ENCODE results near the gene SPRN.

The SPRN gene

DNA sequence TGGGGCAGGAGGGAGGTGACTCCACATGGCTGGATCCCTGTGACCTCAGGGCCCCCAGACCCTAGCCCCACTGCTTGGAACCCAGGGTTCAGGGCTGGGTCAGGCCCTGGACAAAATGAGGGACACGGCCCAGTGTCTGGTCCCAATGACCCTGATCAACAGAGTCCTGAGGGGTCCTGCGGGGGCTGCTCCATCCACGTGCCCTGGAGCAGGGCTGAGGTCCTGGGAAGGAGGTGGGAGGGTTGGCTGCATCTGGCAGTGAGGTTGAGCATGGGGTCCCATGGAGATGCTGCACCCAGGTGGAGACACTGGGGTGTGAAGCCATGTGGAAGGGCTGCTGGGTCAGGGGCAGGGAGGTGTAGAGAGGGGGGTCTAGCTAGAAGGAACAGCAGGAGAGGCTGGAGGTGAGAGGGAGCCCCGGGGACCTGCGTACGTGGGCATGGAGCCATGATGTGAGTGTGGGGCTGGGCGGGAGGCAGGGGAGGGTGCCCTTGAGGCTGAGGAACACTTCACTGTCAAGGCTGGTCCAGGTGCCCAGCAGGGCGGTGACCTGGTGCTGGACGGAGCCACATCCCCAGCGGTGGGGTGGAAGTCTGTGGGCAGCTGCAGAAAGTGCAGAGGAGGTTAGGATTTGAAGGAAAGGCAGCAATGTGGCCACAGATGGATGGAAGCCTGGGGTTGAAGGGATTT is 29.9 kb upstream of the SPRN start:
- TF ChIP-seq, protein P1, sequence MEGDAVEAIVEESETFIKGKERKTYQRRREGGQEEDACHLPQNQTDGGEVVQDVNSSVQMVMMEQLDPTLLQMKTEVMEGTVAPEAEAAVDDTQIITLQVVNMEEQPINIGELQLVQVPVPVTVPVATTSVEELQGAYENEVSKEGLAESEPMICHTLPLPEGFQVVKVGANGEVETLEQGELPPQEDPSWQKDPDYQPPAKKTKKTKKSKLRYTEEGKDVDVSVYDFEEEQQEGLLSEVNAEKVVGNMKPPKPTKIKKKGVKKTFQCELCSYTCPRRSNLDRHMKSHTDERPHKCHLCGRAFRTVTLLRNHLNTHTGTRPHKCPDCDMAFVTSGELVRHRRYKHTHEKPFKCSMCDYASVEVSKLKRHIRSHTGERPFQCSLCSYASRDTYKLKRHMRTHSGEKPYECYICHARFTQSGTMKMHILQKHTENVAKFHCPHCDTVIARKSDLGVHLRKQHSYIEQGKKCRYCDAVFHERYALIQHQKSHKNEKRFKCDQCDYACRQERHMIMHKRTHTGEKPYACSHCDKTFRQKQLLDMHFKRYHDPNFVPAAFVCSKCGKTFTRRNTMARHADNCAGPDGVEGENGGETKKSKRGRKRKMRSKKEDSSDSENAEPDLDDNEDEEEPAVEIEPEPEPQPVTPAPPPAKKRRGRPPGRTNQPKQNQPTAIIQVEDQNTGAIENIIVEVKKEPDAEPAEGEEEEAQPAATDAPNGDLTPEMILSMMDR (IDR thresholded peaks at IDR 0.05) = no peak

DNA sequence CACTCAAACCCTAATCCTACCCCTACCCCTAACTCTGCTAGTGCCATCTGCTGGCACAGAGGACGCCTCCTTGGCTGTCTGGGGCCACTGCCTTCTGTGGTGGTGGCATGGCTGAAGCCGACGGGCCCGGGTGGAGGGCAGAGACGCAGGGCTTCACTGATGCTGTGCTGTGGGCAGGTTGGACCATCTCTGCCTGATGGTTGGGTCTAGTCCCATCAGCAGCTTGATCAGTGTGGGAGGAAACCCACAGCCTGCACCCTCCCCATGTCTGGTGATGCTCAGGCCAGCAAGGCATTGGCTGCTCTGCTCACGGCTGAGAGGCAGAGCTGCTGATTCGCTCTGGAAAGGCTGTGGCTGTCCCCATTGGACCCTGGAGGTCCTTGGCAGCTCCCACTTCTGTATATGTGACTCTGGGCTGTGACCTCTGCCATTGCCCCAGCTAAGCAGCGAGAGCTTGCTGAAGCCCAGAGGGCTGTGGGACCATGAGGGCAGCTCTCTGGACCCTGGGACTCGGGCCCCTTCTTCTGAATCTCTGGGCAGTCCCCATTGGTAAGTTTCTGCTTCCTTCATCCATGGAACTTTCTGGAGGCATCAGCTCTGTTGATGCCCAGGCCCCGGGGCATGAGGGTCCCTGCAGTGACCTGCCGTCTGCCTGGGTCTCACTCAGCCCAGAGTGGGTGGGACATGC is 29.2 kb upstream of the SPRN start, which contains the start of gene SCART1:
Gene SCART1, plus strand, starts transcription at position 430 of the 688 bp plus-strand sequence. Its CDS starts 53 bp downstream, at position 483.
- TF ChIP-seq, protein P1 (IDR thresholded peaks at IDR 0.05) = no peak

- TF ChIP-seq, protein P1 (IDR thresholded peaks at IDR 0.05) = no peak
Observed at GRCh38 chr10:133452453-133452852, 28.0 kb upstream of the SPRN start.

GRCh38 chr10:133451346-133451745 is 26.9 kb upstream of the SPRN start:
- TF ChIP-seq, protein P1 (IDR thresholded peaks at IDR 0.05) = no peak

- TF ChIP-seq, protein P1 (IDR thresholded peaks at IDR 0.05) = no peak
Observed at GRCh38 chr10:133448120-133448519, 23.7 kb upstream of the SPRN start.

DNA sequence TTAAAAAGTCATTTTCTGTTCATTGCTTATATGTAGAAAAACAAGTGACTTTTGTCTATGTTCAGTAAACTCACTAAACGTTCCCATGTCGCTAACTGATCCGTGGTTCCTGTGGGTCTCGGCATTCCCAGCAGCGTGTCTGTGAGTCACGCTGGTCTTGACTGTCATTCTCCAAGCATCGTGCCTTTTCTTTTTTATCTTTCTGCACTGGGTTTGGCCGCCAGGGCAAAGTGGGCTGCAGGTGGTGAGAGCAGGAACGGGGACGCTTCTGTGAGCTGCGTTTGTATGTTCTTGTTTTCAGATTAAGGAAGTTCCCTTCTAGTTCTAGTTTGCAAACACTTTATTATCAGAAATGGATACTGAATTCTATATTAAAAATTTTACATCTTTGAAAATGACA is 22.6 kb upstream of the SPRN start:
- TF ChIP-seq, protein P1 (IDR thresholded peaks at IDR 0.05) = no peak

DNA sequence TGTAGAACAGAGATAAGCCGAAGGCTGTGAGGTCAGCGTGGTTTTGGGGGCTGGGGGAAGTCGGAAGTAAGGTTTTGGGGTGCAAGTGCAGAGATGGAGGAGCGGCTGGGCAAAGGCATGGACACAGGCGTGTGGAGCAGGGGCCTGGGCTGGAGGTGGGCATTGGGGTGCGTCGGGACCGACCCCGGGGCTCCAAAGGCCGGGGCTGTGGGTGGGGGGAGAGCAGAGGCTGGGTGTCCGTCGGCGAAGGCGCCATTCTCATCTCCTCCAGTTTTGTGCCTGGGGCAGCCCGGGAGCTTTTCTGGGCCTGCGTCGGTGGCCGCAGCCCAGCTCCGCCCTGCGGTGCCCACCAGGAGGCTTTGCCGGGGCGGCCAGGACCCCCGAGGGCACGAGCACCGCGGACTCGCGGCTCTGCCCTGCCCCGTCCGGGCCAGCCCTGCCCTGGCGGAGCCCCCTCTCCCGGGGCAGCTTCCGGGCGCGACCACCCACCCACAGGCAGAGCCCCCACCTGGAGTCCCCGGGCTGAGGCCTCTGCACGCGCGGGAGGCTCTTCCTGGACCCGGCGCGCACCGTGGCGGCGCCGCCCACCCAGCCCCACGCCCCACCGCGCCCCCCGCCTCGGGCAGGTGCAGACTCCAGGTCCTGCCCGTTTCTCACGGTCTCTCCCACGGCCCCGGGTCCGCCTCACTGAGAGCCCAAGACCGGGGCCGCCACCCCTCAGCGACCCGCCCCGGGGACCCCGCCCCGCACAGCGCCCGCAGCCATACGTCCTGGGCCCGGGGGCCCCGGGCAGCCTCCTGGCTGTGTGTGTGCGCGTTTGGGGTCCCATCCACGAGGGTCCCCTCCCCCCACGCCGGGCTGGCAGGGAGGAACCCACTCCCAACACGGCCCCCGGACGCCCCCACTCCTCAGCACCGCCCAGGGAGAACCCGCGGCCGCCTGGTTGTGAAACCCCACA is 21.6 kb upstream of the SPRN start:
- TF ChIP-seq, protein P1 (IDR thresholded peaks at IDR 0.05) = no peak
